ENCODE results near the gene KCNK13. TPM values are rescaled to one million over a fixed set of nuclear protein-coding genes. Genes with fewer than 3 reads are reported as not detected.
"Not testable (repeated sequence)": the region's sequence is repeated elsewhere in the genome, so short reads cannot be mapped to it uniquely, and the experiment has no call there.

Gene KCNK13
- total RNA-seq, 1 donor from 2014 or later = 1.4 TPM

DNA sequence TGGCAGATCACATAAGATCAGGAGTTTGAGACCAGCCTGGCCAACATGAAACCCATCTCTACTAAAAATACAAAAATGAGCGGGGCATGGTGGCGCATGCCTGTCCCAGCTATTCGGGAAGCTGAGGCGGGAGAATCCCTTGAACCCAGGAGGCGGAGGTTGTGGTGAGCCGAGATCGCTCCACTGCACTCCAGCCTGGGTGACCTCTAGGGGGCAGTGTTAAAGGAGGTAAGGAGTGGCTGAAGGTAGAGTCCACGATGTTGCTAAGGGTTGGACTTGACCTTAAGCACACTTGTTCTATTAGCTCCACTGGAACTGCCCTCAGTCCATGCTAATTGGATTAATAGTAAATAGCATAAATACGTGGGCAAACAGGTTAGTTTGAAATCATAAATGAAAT is 132.1 kb downstream of the KCNK13 start:
- DNase-seq (ENCODE audit: low spot score) = no peak

GRCh38 chr14:90194706-90195105 is 132.9 kb downstream of the KCNK13 start:
- DNase-seq (ENCODE audit: low spot score) = no peak

- DNase-seq (ENCODE audit: low spot score) = no peak
Measured at GRCh38 chr14:90198541-90199060, 136.8 kb downstream of the KCNK13 start.

- not testable (repeated sequence) for DNase-seq (ENCODE audit: low spot score)
Measured at GRCh38 chr14:90200546-90200945, 138.8 kb downstream of the KCNK13 start.

GRCh38 chr14:90201344-90201743 is 139.6 kb downstream of the KCNK13 start:
- DNase-seq (ENCODE audit: low spot score) = no peak

DNA sequence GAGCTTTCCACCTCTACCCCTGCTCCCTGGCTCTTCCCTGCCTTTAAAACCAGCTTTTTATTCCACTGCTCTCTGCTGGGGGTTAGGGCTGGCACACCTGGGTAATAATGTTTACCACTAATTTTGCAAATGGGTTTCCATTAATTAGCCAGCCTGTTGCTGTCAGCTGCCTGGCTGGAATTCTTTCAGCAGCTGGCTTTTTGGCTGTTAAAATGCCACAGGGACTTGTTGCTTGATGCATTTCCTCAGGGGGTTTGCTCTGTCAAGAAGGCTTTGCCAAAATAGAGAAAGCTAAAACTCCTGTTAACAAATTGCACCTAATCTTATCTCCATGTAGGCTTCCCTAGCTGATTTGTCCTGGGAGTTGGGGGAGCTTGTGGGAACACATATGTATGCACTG is 142.7 kb downstream of the KCNK13 start:
- DNase-seq (ENCODE audit: low spot score) = no peak

- DNase-seq (ENCODE audit: low spot score) = no peak
Measured at GRCh38 chr14:90213099-90213748, 151.4 kb downstream of the KCNK13 start.

GRCh38 chr14:90228478-90228877 is 166.7 kb downstream of the KCNK13 start:
- DNase-seq (ENCODE audit: low spot score) = no peak

- DNase-seq (ENCODE audit: low spot score) = not testable (repeated sequence)
Measured at GRCh38 chr14:90229942-90230341, 168.1 kb downstream of the KCNK13 start.

Other genes starting within 250 kb of the KCNK13 start
- gene EFCAB11, start 107.3 kb upstream of the KCNK13 start, total RNA-seq = 16.1 TPM
- gene TDP1, start 106.1 kb upstream of the KCNK13 start, total RNA-seq = 13.6 TPM
- 67.8 TPM for gene PSMC1, start 194.6 kb downstream of the KCNK13 start, total RNA-seq

All from mucosa of gallbladder (tissue), 1 donor.